OCI-LY7 (cell line): ENCODE data around the gene SNAI3. TPM values are rescaled to one million over a fixed set of nuclear protein-coding genes. Genes with fewer than 3 reads are reported as not detected.

Experiments
- BruUV-seq: library from RNA; stranded (reverse); fragments of 400-500 nt; replicated peaks from 2 replicates; lab custom pipeline; 2021; lab: Mats Ljungman, UMichigan
- CTCF ChIA-PET: fragments of 300-600 bp; sonication (Branson Sonifier 250); formaldehyde crosslinking; loops from one replicate; lab custom pipeline; 2022; ENCODE audit warnings: antibody characterized with exemption; ENCODE audit not compliant: unreplicated experiment; lab: Charles Lee
- POLR2A ChIA-PET: fragments of 300-600 bp; sonication (Branson Sonifier 250); formaldehyde crosslinking; loops from one replicate; lab custom pipeline; 2022; ENCODE audit warnings: antibody characterized with exemption; lab: Charles Lee
- DNase-seq: peaks from one replicate; pipeline ENCODE4 v3.0.0-alpha.2; 2015; ENCODE audit warnings: low spot score
- H2AFZ ChIP-seq: fragments of 200-600 bp; sonication (generic), shearing (Covaris generic); 2 replicates; pipeline ENCODE4 v1.6.1; 2014; ENCODE audit warnings: mild to moderate bottlenecking, antibody characterized with exemption, low read length, moderate library complexity
- H3K27ac ChIP-seq: fragments of 200-600 bp; sonication (generic); 2 replicates; pipeline ENCODE4 v1.5.1; 2014; ENCODE audit warnings: mixed run types, low read depth, mild to moderate bottlenecking, moderate library complexity, low read length, inconsistent platforms; ENCODE audit not compliant: poor library complexity, severe bottlenecking
- H3K36me3 ChIP-seq: fragments of 200-600 bp; sonication (generic); 2 replicates; pipeline ENCODE4 v1.6.1; 2014; ENCODE audit warnings: mild to moderate bottlenecking, antibody characterized with exemption, low read length, moderate library complexity, mixed read lengths; ENCODE audit not compliant: insufficient read depth
- H3K4me1 ChIP-seq: fragments of 200-600 bp; sonication (generic); 2 replicates; pipeline ENCODE4 v1.5.1; 2014; ENCODE audit warnings: mild to moderate bottlenecking, low read length; ENCODE audit not compliant: insufficient read depth, poor library complexity, severe bottlenecking
- H3K4me2 ChIP-seq: fragments of 200-600 bp; sonication (generic); 2 replicates; pipeline ENCODE4 v1.6.1; 2014; ENCODE audit warnings: mild to moderate bottlenecking, low read length
- H3K4me3 ChIP-seq: fragments of 200-600 bp; sonication (generic); 2 replicates; pipeline ENCODE4 v1.5.1; 2014; ENCODE audit warnings: mild to moderate bottlenecking, low read depth, low read length; ENCODE audit not compliant: poor library complexity, severe bottlenecking
- H3K79me2 ChIP-seq: fragments of 200-600 bp; sonication (generic); 2 replicates; pipeline ENCODE4 v1.6.1; 2016; ENCODE audit warnings: low read depth, mild to moderate bottlenecking, low read length, moderate library complexity, mixed read lengths; ENCODE audit not compliant: insufficient read depth
- H3K9me2 ChIP-seq: fragments of 200-600 bp; sonication (generic); 2 replicates; pipeline ENCODE4 v1.6.1; 2016; ENCODE audit warnings: mild to moderate bottlenecking, low read length, mixed read lengths; ENCODE audit not compliant: insufficient read depth
- H3K9me3 ChIP-seq: fragments of 200-600 bp; sonication (generic); 2 replicates; pipeline ENCODE4 v1.6.1; 2014; ENCODE audit warnings: mild to moderate bottlenecking, mixed run types, low read length, mixed read lengths
- H4K20me1 ChIP-seq: fragments of 200-600 bp; sonication (generic); 2 replicates; pipeline ENCODE4 v1.6.1; 2014; ENCODE audit warnings: mild to moderate bottlenecking, antibody characterized with exemption, low read length, moderate library complexity, mixed read lengths; ENCODE audit not compliant: insufficient read depth
- CTCF ChIP-seq: fragments of 200-600 bp; sonication (generic); conservative IDR thresholded peaks from 2 replicates; pipeline ENCODE4 v1.5.1; 2014; ENCODE audit warnings: mild to moderate bottlenecking, antibody characterized with exemption, low read length, moderate library complexity, mixed read lengths
- EZH2phosphoT487 ChIP-seq: fragments of 200-600 bp; sonication (generic); IDR thresholded peaks from 2 replicates; pipeline ENCODE4 v1.6.1; 2018; ENCODE audit warnings: low read depth, borderline replicate concordance, mild to moderate bottlenecking, mixed run types, antibody characterized with exemption, low read length, moderate library complexity, mixed read lengths
- intact Hi-C: fragments of 100-400 bp; cut with micrococcal nuclease; formaldehyde crosslinking; loops from one replicate; pipeline ENCODE4 v1.10.0; 2022; ENCODE audit not compliant: unreplicated experiment
- total RNA-seq, 2 experiments: library from RNA; depleted of rRNA in 1 of 2; stranded (reverse); fragments of >200 nt in 1 of 2; shearing (Covaris generic) in 1 of 2; gene quantifications; 2 replicates each; pipeline ENCODE4 v1.2.3, GENCODE V29; 2014 to 2022

Gene SNAI3
- total RNA-seq, 2 experiments from 2014 or later, result 3.1 to 3.3 TPM

DNA sequence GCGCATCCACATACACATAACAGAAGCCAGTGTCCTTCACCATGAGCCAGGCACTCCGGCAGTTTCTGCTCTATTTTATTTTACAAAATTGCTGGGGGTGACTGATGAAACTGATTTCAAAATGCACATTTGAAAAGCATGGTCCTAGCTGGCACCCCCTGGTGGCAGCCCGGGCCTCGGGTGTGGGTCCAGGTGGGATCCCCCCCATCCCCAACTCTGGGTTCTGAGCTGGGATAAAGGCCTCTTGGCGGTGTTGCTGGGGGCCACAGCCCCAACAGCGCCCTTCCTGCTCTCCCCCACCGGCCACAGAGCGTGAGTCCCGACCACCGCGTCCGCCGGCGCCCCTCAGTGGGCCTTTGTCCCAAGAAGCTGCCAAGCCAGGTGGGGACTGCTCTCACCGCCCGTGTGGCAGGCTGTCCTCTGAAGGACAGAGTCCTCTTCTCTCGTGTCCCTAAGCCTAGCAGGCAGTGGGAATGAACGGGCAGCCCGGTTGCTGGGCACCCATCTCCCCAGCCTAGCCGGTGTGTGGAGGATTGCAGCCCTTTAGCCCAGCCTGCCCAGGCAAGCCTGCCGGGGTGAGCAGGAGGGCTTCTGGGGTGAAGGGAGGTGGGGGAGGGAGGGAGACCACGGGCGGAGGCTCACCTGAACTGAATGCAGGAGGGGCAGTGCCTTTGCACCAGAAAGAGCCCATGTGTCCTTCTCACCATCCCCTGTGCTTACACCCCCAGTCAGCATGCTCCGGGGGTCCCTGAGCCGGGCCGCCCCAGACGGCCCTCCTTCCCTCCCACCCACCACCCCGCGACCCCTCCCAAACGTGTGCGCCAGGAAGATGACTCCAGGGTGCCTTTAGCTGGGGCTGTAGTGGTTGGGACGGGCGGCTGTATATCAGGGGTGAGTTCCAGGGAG, 898 bp downstream of the SNAI3 start:
- BruUV-seq, result no TSS peak
- Histone ChIP-seq H4K20me1 (no peaks in the 10 kb centered on the region), H3K27ac (peak overlapping the region; percentile 0), H3K79me2 (no peaks in the 10 kb centered on the region), H3K9me3 (no peaks in the 10 kb centered on the region), H2AFZ (peak overlapping the region; percentile 47; the same call in 1 of the 2 replicates), H3K4me1 (peaks cover 53% of the 10 kb centered on the region), H3K4me3 (peak overlapping the region; percentile 77), H3K9me2 (no peaks in the 10 kb centered on the region), H3K4me2 (peak overlapping the region; percentile 82), H3K36me3 (no peaks in the 10 kb centered on the region)
- peak; percentile 65 for DNase-seq
- ChIA-PET CTCF (interaction anchor here (1.2 kb wide), 1 partner anchor 21 kb away, joined by 3 read pairs; no protein-coding TSS in a partner anchor), POLR2A (interaction anchor here (0.6 to 0.7 kb wide), 2 partner anchors 12 to 19 kb away, joined by 3 to 6 read pairs; no protein-coding TSS in a partner anchor)
- peak; percentile 96 for TF ChIP-seq CTCF
- TF ChIP-seq EZH2phosphoT487, result no peak
- intact Hi-C loops, result loop anchor here (1.0 kb wide), 2 partner anchors 13 to 34 kb away; partner anchors contain the start of gene CYBA

DNA sequence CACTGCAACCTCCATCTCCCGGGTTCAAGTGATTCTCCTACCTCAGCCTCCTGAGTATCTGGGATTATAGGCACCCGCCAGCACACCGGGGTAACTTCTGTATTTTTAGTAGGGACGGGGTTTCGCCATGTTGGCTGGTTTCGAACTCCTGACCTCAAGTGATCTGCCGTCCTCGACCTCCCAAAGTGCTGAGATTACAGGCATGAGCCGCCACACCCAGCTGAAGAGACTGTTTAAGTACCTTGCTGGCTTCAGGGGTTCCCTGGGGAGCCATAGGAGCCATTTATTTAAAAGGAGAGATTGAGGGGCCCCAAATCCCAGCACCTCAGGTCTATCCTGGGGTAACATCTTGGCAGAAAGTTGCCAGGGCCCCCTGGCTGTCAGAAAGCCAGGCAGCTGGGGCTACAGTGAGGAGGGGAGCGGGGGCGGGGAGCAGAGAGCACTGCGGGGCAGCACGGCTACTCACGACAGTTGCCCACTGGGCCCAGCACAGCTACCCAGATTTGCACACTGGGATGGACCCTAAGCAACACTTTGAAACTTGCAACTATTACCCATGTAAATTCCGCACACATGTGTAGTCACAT, 1.6 kb downstream of the SNAI3 start:
- no peaks in the 10 kb centered on the region for H3K9me3 ChIP-seq
- no TSS peak for BruUV-seq
- no peak overlapping the region for H2AFZ ChIP-seq
- H3K9me2 ChIP-seq, result no peaks in the 10 kb centered on the region
- DNase-seq, result no peak
- H3K4me2 ChIP-seq, result peak overlapping the region; percentile 82
- H3K4me3 ChIP-seq, result peak overlapping the region; percentile 77
- ChIA-PET POLR2A (no interaction called here), CTCF (interaction anchor here (1.2 kb wide), 1 partner anchor 21 kb away, joined by 3 read pairs; no protein-coding TSS in a partner anchor)
- peak overlapping the region; percentile 0 for H3K27ac ChIP-seq
- intact Hi-C loops, result loop anchor here (1.0 kb wide), 1 partner anchor 33 kb away; the partner anchor contains the start of gene CYBA
- no peaks in the 10 kb centered on the region for H3K79me2 ChIP-seq
- TF ChIP-seq CTCF, result no peak
- TF ChIP-seq EZH2phosphoT487, result no peak
- H3K4me1 ChIP-seq, result peaks cover 61% of the 10 kb centered on the region
- no peaks in the 10 kb centered on the region for H4K20me1 ChIP-seq
- no peaks in the 10 kb centered on the region for H3K36me3 ChIP-seq
